HepG2 (cell line): ENCODE measurements around the gene PRADC1. TPM values are rescaled to one million over a fixed set of nuclear protein-coding genes. Genes with fewer than 3 reads are reported as not detected.

ENCODE experiments used
- ATM ChIP-seq: fragments of 450-650 bp; IDR thresholded peaks from 2 replicates; pipeline ENCODE4 v1.7.1; 2017; ENCODE audit warnings: mild to moderate bottlenecking, borderline replicate concordance
- CBX1 ChIP-seq: IDR thresholded peaks from one replicate; pipeline ENCODE4 v1.6.1; 2016; ENCODE audit warnings: antibody characterized with exemption, low read depth
- CENPX ChIP-seq: sonication (generic); formaldehyde crosslinking; IDR thresholded peaks from 2 replicates; pipeline ENCODE4 v1.9.0; 2021; ENCODE audit warnings: mild to moderate bottlenecking, missing genetic modification reagents, moderate library complexity
- EED ChIP-seq: sonication (generic); formaldehyde crosslinking; IDR thresholded peaks from 2 replicates; pipeline ENCODE4 v1.5.0; 2020; ENCODE audit warnings: mild to moderate bottlenecking, missing genetic modification reagents
- EP300 ChIP-seq, 3 experiments: sonication (generic) in 1 of 3; formaldehyde crosslinking in 1 of 3; IDR thresholded peaks; 2 replicates each; pipeline versions ENCODE4 v1.5.1 to v1.6.1; 2011 to 2020; ENCODE audit warnings: low read depth in 2 of 3, low read length in 2 of 3, borderline replicate concordance in 1 of 3, improper control_type of control experiment in 1 of 3, mild to moderate bottlenecking in 1 of 3, missing genetic modification reagents in 1 of 3, moderate library complexity in 1 of 3
- ERF ChIP-seq: IDR thresholded peaks from 2 replicates; pipeline ENCODE4 v1.6.1; 2018; ENCODE audit warnings: missing biosample characterization, missing genetic modification reagents
- HOXA5 ChIP-seq: sonication (generic); formaldehyde crosslinking; IDR thresholded peaks from 2 replicates; pipeline ENCODE4 v1.4.0; 2020; ENCODE audit warnings: missing genetic modification reagents
- JARID2 ChIP-seq: sonication (generic); formaldehyde crosslinking; IDR thresholded peaks from 2 replicates; pipeline ENCODE4 v1.8.1; 2023; ENCODE audit warnings: missing genetic modification reagents, inconsistent platforms; ENCODE audit not compliant: insufficient replicate concordance
- RAD51 ChIP-seq: fragments of 450-650 bp; IDR thresholded peaks from 2 replicates; pipeline ENCODE4 v1.6.1; 2016; ENCODE audit warnings: borderline replicate concordance
- RARA ChIP-seq: IDR thresholded peaks from 2 replicates; pipeline ENCODE4 v1.6.1; 2016; ENCODE audit warnings: missing genetic modification reagents, missing compliant biosample characterization
- SRSF1 ChIP-seq: fragments of 200-400 bp; formaldehyde crosslinking; optimal IDR thresholded peaks from 2 replicates; pipeline ENCODE3; 2017; ENCODE audit warnings: mild to moderate bottlenecking, low read depth, low read length, moderate library complexity
- TBL1XR1 ChIP-seq: fragments of 150-350 bp; IDR thresholded peaks from 2 replicates; pipeline ENCODE4 v1.6.1; 2014; ENCODE audit warnings: borderline replicate concordance, low read length; ENCODE audit not compliant: partially characterized antibody
- TCF12 ChIP-seq, 2 experiments: fragments of 450-650 bp in 1 of 2; sonication (generic) in 1 of 2; formaldehyde crosslinking in 1 of 2; IDR thresholded peaks; 2 replicates each; pipeline versions ENCODE4 v1.6.1 to v1.8.0; 2017 to 2022; ENCODE audit warnings: antibody characterized with exemption in 1 of 2, mild to moderate bottlenecking in 1 of 2, missing genetic modification reagents in 1 of 2, moderate library complexity in 1 of 2
- ZFP36L1 ChIP-seq: sonication (generic); formaldehyde crosslinking; IDR thresholded peaks from 2 replicates; pipeline ENCODE4 v1.8.0; 2022; ENCODE audit warnings: mild to moderate bottlenecking, missing genetic modification reagents, moderate library complexity
- ZMAT3 ChIP-seq: sonication (generic); formaldehyde crosslinking; conservative IDR thresholded peaks from 2 replicates; pipeline ENCODE4 v1.7.0; 2021; ENCODE audit warnings: missing genetic modification reagents
- ZNF33A ChIP-seq: sonication (generic); formaldehyde crosslinking; IDR thresholded peaks from 2 replicates; pipeline ENCODE4 v1.5.1; 2020; ENCODE audit warnings: missing genetic modification reagents, mild to moderate bottlenecking, moderate library complexity, borderline replicate concordance
- ZNF607 ChIP-seq: sonication (generic); formaldehyde crosslinking; IDR thresholded peaks from 2 replicates; pipeline ENCODE4 v1.5.1; 2020; ENCODE audit warnings: missing genetic modification reagents, mild to moderate bottlenecking, borderline replicate concordance
- ZNF749 ChIP-seq: sonication (generic); formaldehyde crosslinking; IDR thresholded peaks from 2 replicates; pipeline ENCODE4 v1.8.0; 2022; ENCODE audit warnings: mild to moderate bottlenecking, missing genetic modification reagents, moderate library complexity, borderline replicate concordance
- ZNF839 ChIP-seq: sonication (generic); formaldehyde crosslinking; IDR thresholded peaks from 2 replicates; pipeline ENCODE4 v1.4.0; 2020; ENCODE audit warnings: missing genetic modification reagents, mild to moderate bottlenecking, borderline replicate concordance
- polyA plus RNA-seq, 8 experiments: library from polyadenylated mRNA; depleted of rRNA in 3 of 8; stranded (reverse) in 7 of 8; unstranded in 1 of 8; fragments of >200 nt; fragmentation: Illumina TruSeq in 4 of 8; extraction: Trizol in 4 of 8; gene quantifications; 2 replicates each; pipeline versions ENCODE4 v1.2.1 to v1.2.3, GENCODE V29; 2011 to 2016; ENCODE audit warnings: low read depth in 4 of 8, missing spikeins in 1 of 8, mixed read lengths in 1 of 8; ENCODE audit not compliant: insufficient read depth in 1 of 8
- total RNA-seq, 5 experiments: library from RNA; depleted of rRNA; stranded (reverse); fragments of >200 nt; fragmentation: Illumina TruSeq; extraction: Trizol; gene quantifications; 2 replicates each; pipeline ENCODE4 v1.2.3, GENCODE V29; 2016; ENCODE audit warnings: low read depth in 1 of 5
- TF ChIP-seq, protein P1 (sequence below): fragments of 450-650 bp; IDR thresholded peaks from 2 replicates; pipeline ENCODE4 v1.6.1; 2017
- TF ChIP-seq, protein P2 (sequence below), 2 experiments: fragments of 450-650 bp in 1 of 2; sonication (generic) in 1 of 2; formaldehyde crosslinking; IDR thresholded peaks; 2 replicates each; pipeline versions ENCODE4 v1.5.0 to v1.8.0; 2020 to 2022; ENCODE audit warnings: mild to moderate bottlenecking in 1 of 2, missing genetic modification reagents in 1 of 2
- TF ChIP-seq, protein P3 (sequence below): IDR thresholded peaks from 2 replicates; pipeline ENCODE4 v1.6.1; 2016; ENCODE audit warnings: missing compliant biosample characterization, missing genetic modification reagents, borderline replicate concordance

PRADC1 gene
- total and polyA plus RNA-seq, 2 of the 13 experiments (the other 11 are each of a cell fraction or from before 2014, with no cell fraction given), result 12.1 to 37.2 TPM

GRCh38 chr2:73233932-73234832 lies 1.1 kb upstream of the PRADC1 start, which contains the start of gene CCT7 (continued):
- TF ChIP-seq, protein P1, sequence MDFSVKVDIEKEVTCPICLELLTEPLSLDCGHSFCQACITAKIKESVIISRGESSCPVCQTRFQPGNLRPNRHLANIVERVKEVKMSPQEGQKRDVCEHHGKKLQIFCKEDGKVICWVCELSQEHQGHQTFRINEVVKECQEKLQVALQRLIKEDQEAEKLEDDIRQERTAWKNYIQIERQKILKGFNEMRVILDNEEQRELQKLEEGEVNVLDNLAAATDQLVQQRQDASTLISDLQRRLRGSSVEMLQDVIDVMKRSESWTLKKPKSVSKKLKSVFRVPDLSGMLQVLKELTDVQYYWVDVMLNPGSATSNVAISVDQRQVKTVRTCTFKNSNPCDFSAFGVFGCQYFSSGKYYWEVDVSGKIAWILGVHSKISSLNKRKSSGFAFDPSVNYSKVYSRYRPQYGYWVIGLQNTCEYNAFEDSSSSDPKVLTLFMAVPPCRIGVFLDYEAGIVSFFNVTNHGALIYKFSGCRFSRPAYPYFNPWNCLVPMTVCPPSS, result no peak
- TF ChIP-seq, protein P2, sequence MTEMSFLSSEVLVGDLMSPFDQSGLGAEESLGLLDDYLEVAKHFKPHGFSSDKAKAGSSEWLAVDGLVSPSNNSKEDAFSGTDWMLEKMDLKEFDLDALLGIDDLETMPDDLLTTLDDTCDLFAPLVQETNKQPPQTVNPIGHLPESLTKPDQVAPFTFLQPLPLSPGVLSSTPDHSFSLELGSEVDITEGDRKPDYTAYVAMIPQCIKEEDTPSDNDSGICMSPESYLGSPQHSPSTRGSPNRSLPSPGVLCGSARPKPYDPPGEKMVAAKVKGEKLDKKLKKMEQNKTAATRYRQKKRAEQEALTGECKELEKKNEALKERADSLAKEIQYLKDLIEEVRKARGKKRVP (CRISPR knock-in tag; IDR thresholded peaks at IDR 0.05), result peak in 1 of 2 experiments; percentile 74; a peak in 1 of 4 replicates
- TF ChIP-seq ZMAT3 (CRISPR knock-in tag) (peak; percentile 62; the same call in 1 of the 2 replicates), HOXA5 (CRISPR knock-in tag) (peak; percentile 86; the same call in 1 of the 2 replicates), TCF12 (IDR thresholded peaks at IDR 0.05) (no peak), TCF12 (CRISPR knock-in tag; IDR thresholded peaks at IDR 0.05) (no peak), ZNF749 (CRISPR knock-in tag) (no peak), ZNF607 (CRISPR knock-in tag) (peak; percentile 49; the same call in 1 of the 2 replicates), TBL1XR1 (peak; percentile 64), RARA (CRISPR knock-in tag) (peak; percentile 43; the same call in 1 of the 2 replicates), RAD51 (no peak), ZNF33A (CRISPR knock-in tag) (no peak; the same call in 1 of the 2 replicates), CENPX (CRISPR knock-in tag) (no peak), ERF (peak; percentile 70; the same call in 1 of the 2 replicates), SRSF1 (peak; percentile 96), EED (CRISPR knock-in tag) (0 out of 2 replicates have a peak, but pooled peaks have one; percentile 27), ZNF839 (peak; percentile 65; the same call in 1 of the 2 replicates), CBX1 (peak; percentile 29), JARID2 (CRISPR knock-in tag) (peak; percentile 84), EP300 (IDR thresholded peaks at IDR 0.05; ENCODE audit: low read depth in 2 of 2, low read length in 2 of 2) (peak in 1 of 2 experiments; percentile 60; a peak in 2 of 4 replicates), EP300 (CRISPR knock-in tag; IDR thresholded peaks at IDR 0.05; ENCODE audit: borderline replicate concordance) (peak; percentile 39; the same call in 1 of the 2 replicates), ATM (no peak), ZFP36L1 (peak; percentile 56)
- TF ChIP-seq, protein P3, sequence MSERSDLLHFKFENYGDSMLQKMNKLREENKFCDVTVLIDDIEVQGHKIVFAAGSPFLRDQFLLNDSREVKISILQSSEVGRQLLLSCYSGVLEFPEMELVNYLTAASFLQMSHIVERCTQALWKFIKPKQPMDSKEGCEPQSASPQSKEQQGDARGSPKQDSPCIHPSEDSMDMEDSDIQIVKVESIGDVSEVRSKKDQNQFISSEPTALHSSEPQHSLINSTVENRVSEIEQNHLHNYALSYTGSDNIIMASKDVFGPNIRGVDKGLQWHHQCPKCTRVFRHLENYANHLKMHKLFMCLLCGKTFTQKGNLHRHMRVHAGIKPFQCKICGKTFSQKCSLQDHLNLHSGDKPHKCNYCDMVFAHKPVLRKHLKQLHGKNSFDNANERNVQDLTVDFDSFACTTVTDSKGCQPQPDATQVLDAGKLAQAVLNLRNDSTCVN, result peak; percentile 80; the same call in 1 of the 2 replicates
